Breast epithelium (tissue), 3 donors: ENCODE data around the gene RASL12.

Source experiments
- POLR2AphosphoS5 ChIP-seq, 3 donors: sonication (generic); formaldehyde crosslinking; IDR thresholded peaks; one replicate each; pipeline ENCODE4 v1.6.1; 2017; ENCODE audit warnings: antibody characterized with exemption in 3 of 3
- TF ChIP-seq, protein P1 (sequence below), 3 donors: fragments of 450-650 bp; IDR thresholded peaks; one replicate each; pipeline ENCODE4 v1.5.1; 2016 to 2017; ENCODE audit warnings: antibody characterized with exemption in 3 of 3, mild to moderate bottlenecking in 3 of 3, moderate library complexity in 3 of 3

DNA sequence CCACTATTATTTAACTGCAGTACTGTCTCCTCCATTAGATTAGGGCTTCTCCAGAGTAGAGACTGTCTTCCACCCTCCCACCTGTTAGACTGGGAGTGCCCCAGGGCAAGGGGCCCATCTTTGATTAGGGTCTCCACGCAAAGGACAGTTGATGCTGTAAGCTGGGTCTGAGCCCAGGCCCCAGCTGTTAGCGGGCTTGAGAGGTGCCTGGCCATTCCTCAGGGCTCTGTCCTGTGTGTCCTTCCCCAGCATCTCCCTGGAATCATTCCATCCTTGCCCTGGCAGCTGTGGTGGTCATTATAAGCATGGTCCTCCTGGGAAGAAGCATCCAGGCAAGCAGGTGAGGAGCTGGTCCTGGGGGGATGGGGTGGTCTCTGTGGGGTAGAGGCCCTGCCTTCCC, 16.5 kb downstream of the RASL12 start:
- TF ChIP-seq, protein P1, sequence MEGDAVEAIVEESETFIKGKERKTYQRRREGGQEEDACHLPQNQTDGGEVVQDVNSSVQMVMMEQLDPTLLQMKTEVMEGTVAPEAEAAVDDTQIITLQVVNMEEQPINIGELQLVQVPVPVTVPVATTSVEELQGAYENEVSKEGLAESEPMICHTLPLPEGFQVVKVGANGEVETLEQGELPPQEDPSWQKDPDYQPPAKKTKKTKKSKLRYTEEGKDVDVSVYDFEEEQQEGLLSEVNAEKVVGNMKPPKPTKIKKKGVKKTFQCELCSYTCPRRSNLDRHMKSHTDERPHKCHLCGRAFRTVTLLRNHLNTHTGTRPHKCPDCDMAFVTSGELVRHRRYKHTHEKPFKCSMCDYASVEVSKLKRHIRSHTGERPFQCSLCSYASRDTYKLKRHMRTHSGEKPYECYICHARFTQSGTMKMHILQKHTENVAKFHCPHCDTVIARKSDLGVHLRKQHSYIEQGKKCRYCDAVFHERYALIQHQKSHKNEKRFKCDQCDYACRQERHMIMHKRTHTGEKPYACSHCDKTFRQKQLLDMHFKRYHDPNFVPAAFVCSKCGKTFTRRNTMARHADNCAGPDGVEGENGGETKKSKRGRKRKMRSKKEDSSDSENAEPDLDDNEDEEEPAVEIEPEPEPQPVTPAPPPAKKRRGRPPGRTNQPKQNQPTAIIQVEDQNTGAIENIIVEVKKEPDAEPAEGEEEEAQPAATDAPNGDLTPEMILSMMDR (IDR thresholded peaks at IDR 0.05), result no peak
- TF ChIP-seq POLR2AphosphoS5 (IDR thresholded peaks at IDR 0.05), result no peak
